ENCODE data around the gene MSL2. TPM values are rescaled to one million over a fixed set of nuclear protein-coding genes. Genes with fewer than 3 reads are reported as not detected.
"Not testable (repeated sequence)": the region's sequence is repeated elsewhere in the genome, so short reads cannot be mapped to it uniquely, and the experiment has no call there.

The MSL2 gene
- total and polyA plus RNA-seq, 4 experiments from 2014 or later: 36.3 to 103 (median 69.9) TPM

DNA sequence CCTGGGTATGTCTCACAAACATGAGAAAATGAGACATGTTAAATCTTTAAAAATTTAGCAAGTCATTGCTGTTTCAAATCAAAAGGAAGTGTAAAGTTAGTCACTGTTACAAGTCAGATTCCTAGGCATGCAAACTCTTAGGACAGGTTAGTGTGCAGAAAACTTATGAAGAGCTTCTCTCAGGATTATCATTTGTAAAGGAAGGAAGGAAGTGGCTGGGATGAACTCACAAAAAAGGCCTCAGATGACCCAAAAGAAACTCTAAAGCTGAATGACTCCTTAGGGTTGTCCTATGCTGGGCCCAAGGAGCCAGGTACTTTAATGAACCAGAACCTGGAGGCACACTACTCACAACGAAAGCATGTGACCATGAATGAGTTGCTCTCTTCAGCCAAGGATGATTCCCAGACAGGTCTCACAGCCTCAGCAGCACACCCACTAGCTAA, 25.0 kb downstream of the MSL2 start:
- no peak overlapping the region for H3K27ac ChIP-seq (ENCODE audit: low read depth, low read length)
- DNase-seq: no peak
- Mint-ChIP-seq H3K36me3 (peaks cover 0 to 5% of the 10 kb centered on the region in 2 donors), H3K27me3 (no peaks in the 10 kb centered on the region), H3K4me1 (peaks cover 30 to 43% (median 39%) of the 10 kb centered on the region in 4 donors), H3K9me3 (no peaks in the 10 kb centered on the region), H3K27ac (peak overlapping the region in 5 of 7 donors; percentile 2 to 67 (median 17)), H3K4me3 (peak overlapping the region in 5 of 8 donors; percentile 10 to 36 (median 26))
- H3K4me3 ChIP-seq (ENCODE audit: low read length in 2 of 2): no peak overlapping the region
- intact Hi-C loops (cut with micrococcal nuclease): no loop called here
- no peaks in the 10 kb centered on the region for H3K36me3 ChIP-seq (ENCODE audit: insufficient read depth, low read length)
- no peaks in the 10 kb centered on the region for H3K9me3 ChIP-seq (ENCODE audit: control insufficient read depth in 1 of 2, low read length in 2 of 2)
- peaks cover 79% of the 10 kb centered on the region for H3K4me1 ChIP-seq (ENCODE audit: insufficient read depth, low read length)
- ChIA-PET CTCF (ENCODE audit: partially characterized antibody) (interaction anchor here (1.0 kb wide), 2 partner anchors 22 to 26 kb away, joined by 3 to 4 read pairs; no protein-coding TSS in a partner anchor), POLR2A (ENCODE audit: partially characterized antibody) (interaction anchor here (1.2 kb wide), 3 partner anchors 15 to 23 kb away, joined by 3 to 4 read pairs (median 3); no protein-coding TSS in a partner anchor)
- H3K27me3 ChIP-seq (ENCODE audit: insufficient read depth, low read length): no peaks in the 10 kb centered on the region

DNA sequence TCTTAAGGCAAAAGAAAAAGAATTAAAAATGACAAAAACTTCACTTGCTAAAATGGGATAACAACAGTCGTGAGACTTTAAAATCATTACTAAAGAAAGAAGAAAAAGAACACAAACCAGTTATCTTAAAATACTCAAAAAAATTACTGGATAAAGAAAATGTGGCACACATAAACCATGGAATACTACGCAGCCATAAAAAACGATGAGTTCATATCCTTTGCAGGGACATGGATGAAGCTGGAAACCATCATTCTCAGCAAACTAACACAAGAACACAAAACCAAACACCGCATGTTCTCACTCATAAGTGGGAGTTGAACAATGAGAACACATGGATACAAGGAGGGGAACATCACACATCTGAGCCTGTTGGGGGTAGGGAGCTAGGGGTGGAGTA, 27.9 kb downstream of the MSL2 start:
- H3K4me3 ChIP-seq (ENCODE audit: low read length in 2 of 2); H3K9me3 ChIP-seq (ENCODE audit: control insufficient read depth in 1 of 2, low read length in 2 of 2); intact Hi-C loops (cut with micrococcal nuclease); H3K27me3 ChIP-seq (ENCODE audit: insufficient read depth, low read length); H3K36me3 Mint-ChIP-seq; H3K36me3 ChIP-seq (ENCODE audit: insufficient read depth, low read length); DNase-seq; H3K9me3 Mint-ChIP-seq; H3K27me3 Mint-ChIP-seq; CTCF ChIA-PET (ENCODE audit: partially characterized antibody); H3K27ac ChIP-seq (ENCODE audit: low read depth, low read length): not testable (repeated sequence)
- Mint-ChIP-seq H3K4me3 (peak overlapping the region in 7 of 8 donors; percentile 9 to 76 (median 54)), H3K4me1 (peaks cover 43 to 56% (median 51%) of the 10 kb centered on the region in 4 donors), H3K27ac (peak overlapping the region in 4 of 7 donors; percentile 48 to 81 (median 64))
- peaks cover 78% of the 10 kb centered on the region for H3K4me1 ChIP-seq (ENCODE audit: insufficient read depth, low read length)
- POLR2A ChIA-PET (ENCODE audit: partially characterized antibody): interaction anchor here (1.1 kb wide), 1 partner anchor 28 kb away, joined by 3 read pairs; the partner anchor contains the start of gene MSL2

DNA sequence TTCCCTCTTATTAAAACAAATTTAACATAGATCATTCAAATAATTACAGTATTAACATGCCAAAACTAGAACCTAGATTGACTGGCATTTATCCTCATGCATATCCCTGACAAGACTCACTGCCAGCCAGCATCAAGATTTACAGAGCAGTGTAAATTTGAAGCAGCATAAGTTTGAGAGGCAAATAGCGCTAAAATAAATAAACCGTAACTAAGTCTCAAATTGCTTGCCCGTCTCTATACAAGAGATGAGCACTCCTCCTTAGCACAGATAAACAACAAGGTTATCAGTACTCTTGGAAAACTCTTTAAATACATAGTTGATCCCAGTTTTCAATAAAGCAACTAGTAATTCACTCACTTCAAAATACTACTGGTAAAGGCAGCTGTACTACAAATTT, 29.6 kb downstream of the MSL2 start:
- ChIA-PET POLR2A (ENCODE audit: partially characterized antibody) (no interaction called here), CTCF (ENCODE audit: partially characterized antibody) (no interaction called here)
- peaks cover 74% of the 10 kb centered on the region for H3K4me1 ChIP-seq (ENCODE audit: insufficient read depth, low read length)
- H3K36me3 ChIP-seq (ENCODE audit: insufficient read depth, low read length): no peaks in the 10 kb centered on the region
- peaks cover 49 to 70% (median 60%) of the 10 kb centered on the region in 4 donors for H3K4me1 Mint-ChIP-seq
- intact Hi-C loops (cut with micrococcal nuclease): no loop called here
- H3K9me3 ChIP-seq (ENCODE audit: control insufficient read depth in 1 of 2, low read length in 2 of 2): no peaks in the 10 kb centered on the region
- no peak overlapping the region for H3K27ac ChIP-seq (ENCODE audit: low read depth, low read length)
- H3K27ac Mint-ChIP-seq: peak overlapping the region in 3 of 7 donors; percentile 53 to 76 (median 66)
- no peaks in the 10 kb centered on the region for H3K27me3 ChIP-seq (ENCODE audit: insufficient read depth, low read length)
- no peaks in the 10 kb centered on the region for H3K27me3 Mint-ChIP-seq
- no peak overlapping the region for H3K4me3 ChIP-seq (ENCODE audit: low read length in 2 of 2)
- no peak for DNase-seq
- H3K36me3 Mint-ChIP-seq: peaks cover 0 to 9% of the 10 kb centered on the region in 2 donors
- H3K4me3 Mint-ChIP-seq: peak overlapping the region in 4 of 8 donors; percentile 35 to 76 (median 58)
- no peaks in the 10 kb centered on the region for H3K9me3 Mint-ChIP-seq

DNA sequence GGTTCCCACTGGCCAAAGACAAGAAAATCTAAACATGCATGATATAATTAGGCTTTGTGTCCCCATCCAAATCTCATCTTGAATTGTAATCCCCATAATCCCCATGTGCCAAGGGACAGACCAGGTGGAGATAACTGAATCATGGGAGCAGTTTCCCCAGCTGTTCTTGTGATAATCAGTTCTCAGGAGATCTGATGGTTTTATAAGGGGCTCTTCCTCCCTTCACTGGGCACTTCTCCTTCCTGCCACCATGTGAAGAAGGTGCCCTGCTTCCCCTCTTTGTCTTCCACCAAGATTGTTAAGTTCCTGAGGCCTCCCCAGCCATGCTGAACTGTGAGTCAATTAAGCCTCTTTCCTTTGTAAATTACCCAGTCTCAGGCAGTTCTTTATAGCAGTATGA, 32.5 kb downstream of the MSL2 start:
- DNase-seq; H3K9me3 Mint-ChIP-seq; H3K27ac ChIP-seq (ENCODE audit: low read depth, low read length); H3K27me3 Mint-ChIP-seq; H3K4me3 ChIP-seq (ENCODE audit: low read length in 2 of 2); H3K36me3 ChIP-seq (ENCODE audit: insufficient read depth, low read length); H3K27me3 ChIP-seq (ENCODE audit: insufficient read depth, low read length); intact Hi-C loops (cut with micrococcal nuclease); H3K9me3 ChIP-seq (ENCODE audit: control insufficient read depth in 1 of 2, low read length in 2 of 2): not testable (repeated sequence)
- Mint-ChIP-seq H3K4me1 (peaks cover 52 to 83% (median 68%) of the 10 kb centered on the region in 4 donors), H3K27ac (peak overlapping the region; percentile 2 to 82 (median 64)), H3K4me3 (peak overlapping the region in 7 of 8 donors; percentile 25 to 82 (median 41)), H3K36me3 (peaks cover 10 to 13% of the 10 kb centered on the region in 2 donors)
- CTCF ChIA-PET (ENCODE audit: partially characterized antibody): interaction anchor here (1.5 kb wide), 1 partner anchor 589 kb away, joined by 4 read pairs; no protein-coding TSS in a partner anchor
- H3K4me1 ChIP-seq (ENCODE audit: insufficient read depth, low read length): peaks cover 85% of the 10 kb centered on the region
- POLR2A ChIA-PET (ENCODE audit: partially characterized antibody): interaction anchor here (1.0 to 1.4 kb wide), 4 partner anchors 12 to 33 kb away, joined by 3 to 5 read pairs (median 3); partner anchors contain the start of gene MSL2

DNA sequence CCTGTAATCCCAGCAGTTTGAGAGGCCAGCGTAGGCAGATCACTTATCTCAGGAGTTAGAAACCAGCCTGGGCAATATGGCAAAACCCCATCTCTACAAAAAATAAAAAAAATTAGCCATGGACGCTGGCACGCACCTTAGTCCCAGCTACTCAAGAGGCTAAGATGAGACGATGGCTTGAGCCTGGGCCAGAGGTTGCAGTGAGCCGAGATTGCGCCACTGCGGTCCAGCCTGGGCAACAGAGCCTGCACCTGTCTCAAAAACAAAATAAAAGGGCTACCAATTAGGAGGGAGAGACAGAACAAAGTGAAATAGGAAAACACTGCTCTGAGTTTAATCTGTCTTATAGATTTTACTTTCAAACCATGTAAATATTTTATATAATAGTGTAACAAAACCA, 33.8 kb downstream of the MSL2 start:
- H3K4me1 Mint-ChIP-seq: peaks cover 50 to 83% (median 67%) of the 10 kb centered on the region in 4 donors
- CTCF ChIA-PET (ENCODE audit: partially characterized antibody): interaction anchor here (0.6 kb wide), 1 partner anchor 29 kb away, joined by 4 read pairs; no protein-coding TSS in a partner anchor

DNA sequence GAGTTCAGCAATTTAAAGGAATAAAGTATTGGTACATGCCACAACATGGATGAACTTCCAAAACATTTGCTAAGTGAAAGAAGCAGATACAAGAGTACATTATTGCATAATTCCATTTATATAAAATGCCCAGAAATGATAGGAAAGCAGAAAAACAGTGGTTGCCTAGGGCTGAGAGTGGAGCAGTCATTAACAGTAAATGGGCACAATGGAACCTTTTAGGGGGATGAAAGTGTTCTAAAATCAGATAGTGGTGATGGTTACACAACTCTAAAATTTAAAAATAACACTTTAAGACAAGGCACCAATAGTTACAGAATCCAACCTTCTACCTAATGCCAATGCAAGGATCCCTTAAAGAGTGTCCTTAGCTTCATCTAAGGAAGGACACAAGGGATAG, 34.6 kb downstream of the MSL2 start:
- POLR2A ChIA-PET (ENCODE audit: partially characterized antibody): no interaction called here
- DNase-seq: no peak
- Mint-ChIP-seq H3K4me1 (peaks cover 44 to 79% (median 62%) of the 10 kb centered on the region in 4 donors), H3K4me3 (peak overlapping the region in 3 of 8 donors; percentile 1 to 19 (median 18)), H3K36me3 (peaks cover 13 to 19% of the 10 kb centered on the region in 2 donors), H3K27me3 (no peaks in the 10 kb centered on the region), H3K9me3 (no peaks in the 10 kb centered on the region), H3K27ac (peak overlapping the region in 2 of 7 donors; percentile 29 to 56)
- CTCF ChIA-PET (ENCODE audit: partially characterized antibody): no interaction called here
- Histone ChIP-seq H3K27ac (ENCODE audit: low read depth, low read length) (no peak overlapping the region), H3K4me3 (ENCODE audit: low read length in 2 of 2) (no peak overlapping the region), H3K4me1 (ENCODE audit: insufficient read depth, low read length) (peaks cover 79% of the 10 kb centered on the region), H3K27me3 (ENCODE audit: insufficient read depth, low read length) (no peaks in the 10 kb centered on the region), H3K9me3 (ENCODE audit: control insufficient read depth in 1 of 2, low read length in 2 of 2) (no peaks in the 10 kb centered on the region), H3K36me3 (ENCODE audit: insufficient read depth, low read length) (no peaks in the 10 kb centered on the region)
- intact Hi-C loops (cut with micrococcal nuclease): no loop called here

More for the DNA sequence above, 33.8 kb downstream of the MSL2 start:
- Mint-ChIP-seq H3K36me3 (peaks cover 13 to 19% of the 10 kb centered on the region in 2 donors), H3K27me3 (no peaks in the 10 kb centered on the region), H3K9me3 (no peaks in the 10 kb centered on the region), H3K27ac (peak overlapping the region in 2 of 7 donors; percentile 29 to 35), H3K4me3 (no peak overlapping the region)
- Histone ChIP-seq H3K9me3 (ENCODE audit: control insufficient read depth in 1 of 2, low read length in 2 of 2) (no peaks in the 10 kb centered on the region), H3K4me3 (ENCODE audit: low read length in 2 of 2) (no peak overlapping the region), H3K27me3 (ENCODE audit: insufficient read depth, low read length) (no peaks in the 10 kb centered on the region), H3K4me1 (ENCODE audit: insufficient read depth, low read length) (peaks cover 86% of the 10 kb centered on the region), H3K36me3 (ENCODE audit: insufficient read depth, low read length) (no peaks in the 10 kb centered on the region), H3K27ac (ENCODE audit: low read depth, low read length) (no peak overlapping the region)
- POLR2A ChIA-PET (ENCODE audit: partially characterized antibody): no interaction called here
- intact Hi-C loops (cut with micrococcal nuclease): no loop called here
- no peak for DNase-seq

DNA sequence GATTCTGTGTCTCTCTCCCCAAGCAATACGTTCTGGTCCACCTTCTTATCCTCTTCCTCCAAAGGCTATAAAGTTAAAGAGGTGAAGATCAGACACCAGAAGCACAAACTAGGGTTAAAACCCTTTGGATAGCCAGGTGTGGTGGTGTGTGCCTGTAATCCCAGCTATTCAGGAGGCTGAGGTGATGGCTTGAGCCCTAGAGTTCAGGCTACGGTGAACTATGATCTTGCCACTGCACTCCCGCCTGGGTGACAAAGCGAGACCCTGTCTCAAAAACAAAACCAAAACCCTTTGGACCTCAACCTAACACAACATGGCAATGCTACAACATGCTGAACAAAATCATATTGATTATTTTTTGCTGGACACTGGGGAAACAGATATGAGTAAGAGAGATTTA, 43.2 kb downstream of the MSL2 start:
- DNase-seq: no peak
- H3K27ac Mint-ChIP-seq: peak overlapping the region in 4 of 7 donors; percentile 1 to 86 (median 76)
- H3K27ac ChIP-seq (ENCODE audit: low read depth, low read length): no peak overlapping the region
- H3K4me3 ChIP-seq (ENCODE audit: low read length in 2 of 2): no peak overlapping the region
- H3K36me3 Mint-ChIP-seq: peaks cover 22 to 62% of the 10 kb centered on the region in 2 donors
- H3K4me3 Mint-ChIP-seq: peak overlapping the region in 2 of 8 donors; percentile 48 to 62
- intact Hi-C loops (cut with micrococcal nuclease): no loop called here
- no peaks in the 10 kb centered on the region for H3K27me3 ChIP-seq (ENCODE audit: insufficient read depth, low read length)
- H3K27me3 Mint-ChIP-seq: no peaks in the 10 kb centered on the region
- no peaks in the 10 kb centered on the region for H3K9me3 Mint-ChIP-seq
- H3K9me3 ChIP-seq (ENCODE audit: control insufficient read depth in 1 of 2, low read length in 2 of 2): no peaks in the 10 kb centered on the region
- peaks cover 15% of the 10 kb centered on the region for H3K36me3 ChIP-seq (ENCODE audit: insufficient read depth, low read length)
- peaks cover 53% of the 10 kb centered on the region for H3K4me1 ChIP-seq (ENCODE audit: insufficient read depth, low read length)
- peaks cover 42 to 82% (median 66%) of the 10 kb centered on the region in 4 donors for H3K4me1 Mint-ChIP-seq
- ChIA-PET POLR2A (ENCODE audit: partially characterized antibody) (no interaction called here), CTCF (ENCODE audit: partially characterized antibody) (no interaction called here)

All from CD4-positive, alpha-beta memory T cell (primary cell).